Uterus (tissue), 4 donors: ENCODE measurements around the gene DNAH17. TPM values are rescaled to one million over a fixed set of nuclear protein-coding genes. Genes with fewer than 3 reads are reported as not detected.
A peak's percentile ranks its signal among the peaks of the same experiment; 100 is the strongest.

ENCODE experiments used
- DNase-seq, 2 donors: peaks; one replicate each; pipeline ENCODE4 v3.0.0-alpha.2; 2019 to 2020
- H3K27ac ChIP-seq, 2 donors: fragments of 200-600 bp; sonication (generic); 1 replicate in 1 of 2; 2 replicates in 1 of 2; pipeline ENCODE4 v1.5.1; 2016 to 2018
- H3K27me3 ChIP-seq, 2 donors: fragments of 200-600 bp; sonication (generic); one replicate each; pipeline ENCODE4 v1.5.1; 2018 to 2019; ENCODE audit warnings: control low read depth in 1 of 2
- H3K36me3 ChIP-seq, 2 donors: fragments of 200-600 bp; sonication (generic); one replicate each; pipeline ENCODE4 v1.5.1; 2019; ENCODE audit warnings: control low read depth in 1 of 2
- H3K4me1 ChIP-seq, 2 donors: fragments of 200-600 bp; sonication (generic); one replicate each; pipeline ENCODE4 v1.5.1; 2018 to 2019; ENCODE audit warnings: control low read depth in 1 of 2
- H3K4me3 ChIP-seq, 2 donors: fragments of 200-600 bp; sonication (generic); 1 replicate in 1 of 2; 2 replicates in 1 of 2; pipeline ENCODE4 v1.5.1; 2018 to 2019; ENCODE audit warnings: mild to moderate bottlenecking in 1 of 2
- H3K9me3 ChIP-seq, 2 donors: fragments of 200-600 bp; sonication (generic); one replicate each; pipeline ENCODE4 v1.5.1; 2019; ENCODE audit warnings: control low read depth in 1 of 2
- POLR2A ChIP-seq, 2 donors: fragments of 450-650 bp; IDR thresholded peaks; one replicate each; pipeline ENCODE4 v1.6.1; 2016; ENCODE audit warnings: antibody characterized with exemption in 2 of 2, mild to moderate bottlenecking in 1 of 2, moderate library complexity in 1 of 2
- intact Hi-C: fragments of 100-400 bp; cut with DNase I; formaldehyde crosslinking; loops from one replicate; pipeline ENCODE4 v1.15.1; 2023; ENCODE audit warnings: low total_unique reads
- total RNA-seq, 4 donors: library from RNA; depleted of rRNA in 3 of 4; stranded (reverse); fragments of >200 nt in 3 of 4; gene quantifications; one replicate each; pipeline versions ENCODE4 v1.1.0 to v1.2.4, GENCODE V29; 2014 to 2023
- TF ChIP-seq, protein P1 (sequence below), 4 experiments: fragments of 200-600 bp in 2 of 4; fragments of 450-650 bp in 2 of 4; sonication (generic) in 2 of 4; IDR thresholded peaks; one replicate each; pipeline ENCODE4 v1.5.1; 2016 to 2019; ENCODE audit warnings: antibody characterized with exemption in 4 of 4, mild to moderate bottlenecking in 2 of 4, moderate library complexity in 1 of 4
- donor health status: DM: yes; HTN: yes; CAD: no.

The DNAH17 gene
- total RNA-seq, 4 donors from 2014 or later: 0.03 to 1.1 TPM; not detected in 2

DNA sequence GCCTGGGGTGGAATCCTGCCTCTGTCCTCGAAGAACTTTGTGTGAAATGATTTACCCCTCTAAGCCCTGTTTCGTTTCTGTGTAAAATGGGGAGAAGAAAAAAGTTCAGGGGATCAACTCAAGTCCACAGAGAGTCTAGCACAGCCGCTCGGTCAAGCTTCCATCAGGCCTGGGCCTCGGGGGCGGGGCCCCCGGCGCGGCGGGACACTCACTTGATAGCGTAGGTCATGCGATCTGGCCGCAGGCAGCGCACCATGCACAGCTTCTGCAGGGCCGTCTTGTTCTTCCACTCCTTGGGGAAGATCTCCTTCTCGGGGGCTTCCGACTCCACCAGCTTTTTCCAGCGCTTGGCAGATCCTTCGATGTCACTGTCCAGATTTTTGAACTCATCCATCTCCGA lies 132.8 kb downstream of the DNAH17 start:
- Histone ChIP-seq H3K4me3 (no peak overlapping the region), H3K9me3 (no peaks in the 10 kb centered on the region), H3K27ac (no peak overlapping the region), H3K36me3 (no peaks in the 10 kb centered on the region), H3K4me1 (no peaks in the 10 kb centered on the region), H3K27me3 (no peaks in the 10 kb centered on the region)
- DNase-seq: no peak
- intact Hi-C loops: no loop called here
- TF ChIP-seq, protein P1, sequence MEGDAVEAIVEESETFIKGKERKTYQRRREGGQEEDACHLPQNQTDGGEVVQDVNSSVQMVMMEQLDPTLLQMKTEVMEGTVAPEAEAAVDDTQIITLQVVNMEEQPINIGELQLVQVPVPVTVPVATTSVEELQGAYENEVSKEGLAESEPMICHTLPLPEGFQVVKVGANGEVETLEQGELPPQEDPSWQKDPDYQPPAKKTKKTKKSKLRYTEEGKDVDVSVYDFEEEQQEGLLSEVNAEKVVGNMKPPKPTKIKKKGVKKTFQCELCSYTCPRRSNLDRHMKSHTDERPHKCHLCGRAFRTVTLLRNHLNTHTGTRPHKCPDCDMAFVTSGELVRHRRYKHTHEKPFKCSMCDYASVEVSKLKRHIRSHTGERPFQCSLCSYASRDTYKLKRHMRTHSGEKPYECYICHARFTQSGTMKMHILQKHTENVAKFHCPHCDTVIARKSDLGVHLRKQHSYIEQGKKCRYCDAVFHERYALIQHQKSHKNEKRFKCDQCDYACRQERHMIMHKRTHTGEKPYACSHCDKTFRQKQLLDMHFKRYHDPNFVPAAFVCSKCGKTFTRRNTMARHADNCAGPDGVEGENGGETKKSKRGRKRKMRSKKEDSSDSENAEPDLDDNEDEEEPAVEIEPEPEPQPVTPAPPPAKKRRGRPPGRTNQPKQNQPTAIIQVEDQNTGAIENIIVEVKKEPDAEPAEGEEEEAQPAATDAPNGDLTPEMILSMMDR (IDR thresholded peaks at IDR 0.05): no peak

DNA sequence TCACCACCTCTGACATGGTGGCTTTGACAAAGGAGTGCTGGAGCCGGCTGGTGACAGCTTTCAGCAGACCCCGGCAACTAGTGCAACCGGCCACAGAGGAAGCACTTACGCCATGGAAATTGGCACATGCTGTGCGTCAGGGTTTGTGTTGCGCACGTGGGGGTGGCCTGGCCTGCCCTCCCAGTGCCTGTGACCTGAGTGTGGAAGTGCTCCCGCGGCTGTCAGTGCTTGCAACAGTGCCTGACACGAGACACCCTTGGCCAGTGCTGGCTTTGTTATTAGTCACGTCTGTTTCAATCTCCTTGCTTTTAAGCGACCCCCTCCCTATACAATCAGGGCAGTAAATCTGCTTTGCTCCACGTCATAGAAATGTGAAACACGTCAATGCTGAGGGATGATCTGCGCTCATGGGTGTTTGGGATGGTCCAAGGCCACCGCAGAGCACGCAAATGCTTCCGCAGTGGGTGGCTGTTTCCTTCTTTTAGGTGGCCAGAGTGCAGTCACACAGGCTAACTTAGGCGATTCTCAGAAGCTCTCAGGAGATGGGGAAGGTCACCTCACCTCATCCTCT lies 134.5 kb downstream of the DNAH17 start:
- H3K4me1 ChIP-seq: no peaks in the 10 kb centered on the region
- intact Hi-C loops: no loop called here
- TF ChIP-seq, protein P1 (IDR thresholded peaks at IDR 0.05): no peak
- no peak for TF ChIP-seq POLR2A (IDR thresholded peaks at IDR 0.05)
- H3K4me3 ChIP-seq: no peak overlapping the region
- H3K9me3 ChIP-seq: no peaks in the 10 kb centered on the region
- H3K36me3 ChIP-seq: no peaks in the 10 kb centered on the region
- H3K27me3 ChIP-seq: no peaks in the 10 kb centered on the region
- DNase-seq: peak; percentile 31
- H3K27ac ChIP-seq: no peak overlapping the region

DNA sequence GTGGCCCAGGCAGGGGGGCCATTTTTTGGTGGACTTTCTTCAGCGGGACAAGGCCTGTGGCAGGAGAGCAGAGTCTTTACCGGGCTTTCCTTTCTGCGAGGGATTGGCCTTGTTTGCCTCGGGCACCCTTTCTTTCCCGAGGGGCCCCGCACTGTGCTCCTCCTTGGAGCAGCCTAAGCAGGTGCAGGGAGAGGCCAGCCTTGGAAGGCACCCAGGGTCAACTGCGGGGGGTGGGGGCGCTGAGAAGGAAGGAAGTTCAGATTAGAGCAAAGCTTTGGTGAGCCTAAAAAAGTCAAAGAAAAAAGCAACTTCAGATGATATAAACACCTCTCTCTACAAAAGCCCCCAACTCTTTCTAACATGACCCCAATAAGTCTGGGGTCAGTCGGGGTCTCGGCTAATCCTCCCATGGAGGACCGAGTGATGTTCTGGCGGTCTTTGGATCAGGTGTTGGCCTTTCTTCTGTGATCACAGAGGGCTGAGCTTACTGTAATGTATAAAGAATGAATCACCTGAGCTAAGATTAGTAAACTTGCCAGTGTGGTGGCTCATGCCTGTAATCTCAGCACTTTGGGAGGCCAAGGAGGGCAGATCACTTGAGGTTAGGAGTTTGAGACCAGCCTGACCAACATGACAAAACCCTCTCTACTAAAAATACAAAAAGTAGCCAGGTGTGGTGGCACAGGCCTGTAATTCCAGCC lies 135.8 kb downstream of the DNAH17 start:
- Histone ChIP-seq H3K27ac (no peak overlapping the region), H3K27me3 (peaks cover 0 to 4% of the 10 kb centered on the region in 2 donors), H3K4me1 (no peaks in the 10 kb centered on the region), H3K36me3 (no peaks in the 10 kb centered on the region), H3K9me3 (no peaks in the 10 kb centered on the region), H3K4me3 (no peak overlapping the region)
- TF ChIP-seq POLR2A (IDR thresholded peaks at IDR 0.05): no peak
- TF ChIP-seq, protein P1 (IDR thresholded peaks at IDR 0.05): no peak
- DNase-seq: no peak
- intact Hi-C loops: no loop called here

DNA sequence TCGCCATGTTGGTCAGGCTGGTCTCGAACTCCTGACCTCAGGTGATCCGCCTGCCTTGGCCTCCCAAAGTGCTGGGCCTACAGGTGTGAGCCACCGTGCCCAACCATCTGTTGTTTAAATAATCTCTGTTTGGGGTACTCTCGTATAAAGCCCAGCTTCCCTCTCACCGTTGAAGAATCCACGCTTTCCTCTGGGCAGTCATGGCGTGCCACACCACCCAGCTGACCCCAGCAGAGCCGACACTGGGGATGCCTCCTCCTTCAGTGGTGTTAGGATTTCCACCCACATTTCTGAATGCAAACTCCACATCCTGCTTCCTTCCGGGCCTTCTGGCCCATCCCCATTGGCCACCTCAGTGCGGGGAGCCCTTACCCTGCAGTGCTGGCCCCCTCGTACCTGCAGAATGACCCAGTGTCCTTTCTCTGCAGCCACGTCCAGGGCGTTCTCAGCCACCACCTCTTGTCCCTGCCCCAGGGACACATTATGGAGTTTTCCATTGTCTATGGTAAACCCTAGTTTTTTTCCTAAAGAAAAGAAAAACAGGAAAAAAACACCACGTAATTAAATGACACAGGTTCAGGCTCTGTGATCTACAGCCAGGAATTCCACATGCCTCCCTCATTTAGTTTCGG lies 138.4 kb downstream of the DNAH17 start:
- TF ChIP-seq POLR2A (IDR thresholded peaks at IDR 0.05): no peak
- TF ChIP-seq, protein P1 (IDR thresholded peaks at IDR 0.05): no peak
- no peak for DNase-seq
- Histone ChIP-seq H3K4me1 (no peaks in the 10 kb centered on the region), H3K4me3 (no peak overlapping the region), H3K36me3 (no peaks in the 10 kb centered on the region), H3K27me3 (peaks cover 0 to 4% of the 10 kb centered on the region in 2 donors), H3K27ac (no peak overlapping the region), H3K9me3 (no peaks in the 10 kb centered on the region)
- intact Hi-C loops: no loop called here

DNA sequence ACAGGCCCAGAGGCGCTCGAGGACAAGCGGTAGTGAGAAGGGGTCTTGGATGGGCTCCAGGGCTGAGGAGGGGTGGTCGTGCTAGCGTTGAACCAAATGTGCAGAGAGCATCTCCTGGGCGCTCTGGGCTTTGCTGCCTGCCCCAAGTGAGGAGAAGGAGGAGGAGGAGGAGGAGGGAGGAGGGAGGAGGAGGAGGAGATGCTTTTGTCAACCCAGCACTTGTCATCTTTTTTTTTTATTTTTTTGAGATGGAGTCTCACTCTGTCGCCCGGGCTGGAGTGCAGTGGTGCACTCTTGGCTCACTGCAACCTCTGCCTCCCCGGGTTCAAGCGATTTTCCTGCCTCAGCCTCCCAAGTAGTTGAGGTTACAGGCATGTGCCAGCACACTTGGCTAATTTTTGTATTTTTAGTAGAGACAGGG lies 138.9 kb downstream of the DNAH17 start:
- Histone ChIP-seq H3K27ac (no peak overlapping the region), H3K27me3 (peaks cover 0 to 4% of the 10 kb centered on the region in 2 donors), H3K9me3 (no peaks in the 10 kb centered on the region), H3K36me3 (no peaks in the 10 kb centered on the region), H3K4me1 (no peaks in the 10 kb centered on the region), H3K4me3 (no peak overlapping the region)
- TF ChIP-seq POLR2A (IDR thresholded peaks at IDR 0.05): no peak
- TF ChIP-seq, protein P1 (IDR thresholded peaks at IDR 0.05): no peak
- intact Hi-C loops: no loop called here
- no peak for DNase-seq
